NCI-H510A (cell line): ENCODE data around the gene ANKRD29.

Source experiments
- DNase-seq: peaks from one replicate; lab custom pipeline; 2025; lab: John Stamatoyannopoulos, UW

The ANKRD29 gene

GRCh38 chr18:23684515-23685197 is 21.9 kb upstream of the ANKRD29 start:
- no peak for DNase-seq

- no peak for DNase-seq
Measured at GRCh38 chr18:23683671-23684070, 21.0 kb upstream of the ANKRD29 start.

- DNase-seq: no peak
Measured at GRCh38 chr18:23683155-23683554, 20.4 kb upstream of the ANKRD29 start.

GRCh38 chr18:23682472-23682871 is 19.8 kb upstream of the ANKRD29 start:
- no peak for DNase-seq

- DNase-seq: no peak
Measured at GRCh38 chr18:23682045-23682444, 19.3 kb upstream of the ANKRD29 start.

- no peak for DNase-seq
Measured at GRCh38 chr18:23675896-23676295, 13.2 kb upstream of the ANKRD29 start.

- no peak for DNase-seq
Measured at GRCh38 chr18:23675236-23675635, 12.5 kb upstream of the ANKRD29 start.

- DNase-seq: no peak
Measured at GRCh38 chr18:23673725-23674124, 11.0 kb upstream of the ANKRD29 start.

GRCh38 chr18:23671564-23671963 is 8.9 kb upstream of the ANKRD29 start:
- DNase-seq: no peak

- DNase-seq: no peak
Measured at GRCh38 chr18:23669804-23670405, 7.2 kb upstream of the ANKRD29 start.

- no peak for DNase-seq
Measured at GRCh38 chr18:23669202-23669766, 6.6 kb upstream of the ANKRD29 start.

- DNase-seq: no peak
Measured at GRCh38 chr18:23668731-23669130, 6.0 kb upstream of the ANKRD29 start.

GRCh38 chr18:23667114-23667513 is 4.4 kb upstream of the ANKRD29 start:
- no peak for DNase-seq

- no peak for DNase-seq
Measured at GRCh38 chr18:23664674-23665073, 2.0 kb upstream of the ANKRD29 start.

GRCh38 chr18:23661735-23662308 is 889 bp downstream of the ANKRD29 start:
- no peak for DNase-seq

GRCh38 chr18:23658285-23658684 is 4.4 kb downstream of the ANKRD29 start:
- DNase-seq: no peak

- DNase-seq: no peak
Measured at GRCh38 chr18:23652232-23652631, 10.5 kb downstream of the ANKRD29 start.

GRCh38 chr18:23650968-23651927 is 11.5 kb downstream of the ANKRD29 start:
- no peak for DNase-seq

- no peak for DNase-seq
Measured at GRCh38 chr18:23648940-23649607, 13.6 kb downstream of the ANKRD29 start.

GRCh38 chr18:23648456-23648855 is 14.3 kb downstream of the ANKRD29 start:
- DNase-seq: no peak

- DNase-seq: no peak
Measured at GRCh38 chr18:23646282-23646681, 16.4 kb downstream of the ANKRD29 start.
